Pulmonary artery endothelial cell (primary cell): ENCODE data around the gene GREM2. TPM values are rescaled to one million over a fixed set of nuclear protein-coding genes. Genes with fewer than 3 reads are reported as not detected.

Experiments used
- DNase-seq: peaks from one replicate; pipeline ENCODE4 v3.0.0-alpha.2; 2011; ENCODE audit warnings: low read depth, low spot score
- total RNA-seq: library from RNA; depleted of rRNA; stranded (reverse); fragments of >200 nt; gene quantifications from 2 replicates; pipeline ENCODE4 v1.2.3, GENCODE V29; 2014

Gene GREM2
- not detected in 2 replicates for total RNA-seq

- DNase-seq, result no peak
Measured at GRCh38 chr1:240611619-240612480, at the start of gene GREM2. Gene GREM2, minus strand, starts transcription at chr1:240612155. Its CDS starts 118,680 bp downstream, at chr1:240493475.

GRCh38 chr1:240658312-240658960, 46.5 kb upstream of the GREM2 start:
- DNase-seq, result no peak

GRCh38 chr1:240656531-240656930, 44.6 kb upstream of the GREM2 start:
- no peak for DNase-seq

GRCh38 chr1:240652961-240653409, 41.0 kb upstream of the GREM2 start:
- DNase-seq, result no peak

GRCh38 chr1:240652549-240652948, 40.6 kb upstream of the GREM2 start:
- no peak for DNase-seq

- DNase-seq, result no peak
Measured at GRCh38 chr1:240650877-240651276, 38.9 kb upstream of the GREM2 start.

- no peak for DNase-seq
Measured at GRCh38 chr1:240649733-240650721, 38.1 kb upstream of the GREM2 start.

- no peak for DNase-seq
Measured at GRCh38 chr1:240646571-240647240, 34.8 kb upstream of the GREM2 start.

- no peak for DNase-seq
Measured at GRCh38 chr1:240644732-240645131, 32.8 kb upstream of the GREM2 start.

GRCh38 chr1:240635466-240636256, 23.7 kb upstream of the GREM2 start:
- no peak for DNase-seq

GRCh38 chr1:240630409-240630808, 18.5 kb upstream of the GREM2 start:
- DNase-seq, result no peak

GRCh38 chr1:240621249-240621648, 9.3 kb upstream of the GREM2 start:
- no peak for DNase-seq

GRCh38 chr1:240619906-240620621, 8.1 kb upstream of the GREM2 start:
- DNase-seq, result no peak

- DNase-seq, result no peak
Measured at GRCh38 chr1:240619357-240619756, 7.4 kb upstream of the GREM2 start.

- DNase-seq, result no peak
Measured at GRCh38 chr1:240618946-240619345, 7.0 kb upstream of the GREM2 start.

- DNase-seq, result no peak
Measured at GRCh38 chr1:240616018-240616417, 4.1 kb upstream of the GREM2 start.

GRCh38 chr1:240613356-240614142, 1.6 kb upstream of the GREM2 start:
- no peak for DNase-seq

GRCh38 chr1:240612811-240613210, 856 bp upstream of the GREM2 start:
- DNase-seq, result no peak

- DNase-seq, result no peak
Measured at GRCh38 chr1:240611228-240611618, 732 bp downstream of the GREM2 start.
